ENCODE data around the gene CDK5RAP2.

CDK5RAP2 gene

GRCh38 chr9:120390637-120391190, 189.3 kb downstream of the CDK5RAP2 start:
- no peak for DNase-seq (ENCODE audit: low read depth in 2 of 2)
- no peak overlapping the region for H3K4me3 ChIP-seq (replicated peaks in 1 of 2; ENCODE audit: low read depth in 2 of 2, low read length in 2 of 2)
- TF ChIP-seq CTCF (IDR thresholded peaks at IDR 0.05; ENCODE audit: low read depth, low read length): no peak

- DNase-seq (ENCODE audit: low read depth in 2 of 2): no peak
- TF ChIP-seq CTCF (IDR thresholded peaks at IDR 0.05; ENCODE audit: low read depth, low read length): no peak
- no peak overlapping the region for H3K4me3 ChIP-seq (replicated peaks in 1 of 2; ENCODE audit: low read depth in 2 of 2, low read length in 2 of 2)
Observed at GRCh38 chr9:120389867-120390266, 190.1 kb downstream of the CDK5RAP2 start.

GRCh38 chr9:120389300-120389699, 190.7 kb downstream of the CDK5RAP2 start:
- no peak for TF ChIP-seq CTCF (IDR thresholded peaks at IDR 0.05; ENCODE audit: low read depth, low read length)
- H3K4me3 ChIP-seq (replicated peaks in 1 of 2; ENCODE audit: low read depth in 2 of 2, low read length in 2 of 2): no peak overlapping the region
- no peak for DNase-seq (ENCODE audit: low read depth in 2 of 2)

- no peak for TF ChIP-seq CTCF (IDR thresholded peaks at IDR 0.05; ENCODE audit: low read depth, low read length)
- no peak overlapping the region for H3K4me3 ChIP-seq (replicated peaks in 1 of 2; ENCODE audit: low read depth in 2 of 2, low read length in 2 of 2)
- DNase-seq (ENCODE audit: low read depth in 2 of 2): no peak
Observed at GRCh38 chr9:120388003-120388855, 191.7 kb downstream of the CDK5RAP2 start.

GRCh38 chr9:120387257-120388002, 192.5 kb downstream of the CDK5RAP2 start:
- no peak for DNase-seq (ENCODE audit: low read depth in 2 of 2)
- H3K4me3 ChIP-seq (replicated peaks in 1 of 2; ENCODE audit: low read depth in 2 of 2, low read length in 2 of 2): no peak overlapping the region
- TF ChIP-seq CTCF (IDR thresholded peaks at IDR 0.05; ENCODE audit: low read depth, low read length): no peak

- H3K4me3 ChIP-seq (replicated peaks in 1 of 2; ENCODE audit: low read depth in 2 of 2, low read length in 2 of 2): no peak overlapping the region
- no peak for TF ChIP-seq CTCF (IDR thresholded peaks at IDR 0.05; ENCODE audit: low read depth, low read length)
- DNase-seq (ENCODE audit: low read depth in 2 of 2): peak; percentile 71 to 77
Observed at GRCh38 chr9:120386390-120387131, 193.4 kb downstream of the CDK5RAP2 start.

Measured in cardiac fibroblast (primary cell).